ENCODE data around the gene ARRDC5.
"Not testable (repeated sequence)": the region's sequence is repeated elsewhere in the genome, so short reads cannot be mapped to it uniquely, and the experiment has no call there.

The ARRDC5 gene

DNA sequence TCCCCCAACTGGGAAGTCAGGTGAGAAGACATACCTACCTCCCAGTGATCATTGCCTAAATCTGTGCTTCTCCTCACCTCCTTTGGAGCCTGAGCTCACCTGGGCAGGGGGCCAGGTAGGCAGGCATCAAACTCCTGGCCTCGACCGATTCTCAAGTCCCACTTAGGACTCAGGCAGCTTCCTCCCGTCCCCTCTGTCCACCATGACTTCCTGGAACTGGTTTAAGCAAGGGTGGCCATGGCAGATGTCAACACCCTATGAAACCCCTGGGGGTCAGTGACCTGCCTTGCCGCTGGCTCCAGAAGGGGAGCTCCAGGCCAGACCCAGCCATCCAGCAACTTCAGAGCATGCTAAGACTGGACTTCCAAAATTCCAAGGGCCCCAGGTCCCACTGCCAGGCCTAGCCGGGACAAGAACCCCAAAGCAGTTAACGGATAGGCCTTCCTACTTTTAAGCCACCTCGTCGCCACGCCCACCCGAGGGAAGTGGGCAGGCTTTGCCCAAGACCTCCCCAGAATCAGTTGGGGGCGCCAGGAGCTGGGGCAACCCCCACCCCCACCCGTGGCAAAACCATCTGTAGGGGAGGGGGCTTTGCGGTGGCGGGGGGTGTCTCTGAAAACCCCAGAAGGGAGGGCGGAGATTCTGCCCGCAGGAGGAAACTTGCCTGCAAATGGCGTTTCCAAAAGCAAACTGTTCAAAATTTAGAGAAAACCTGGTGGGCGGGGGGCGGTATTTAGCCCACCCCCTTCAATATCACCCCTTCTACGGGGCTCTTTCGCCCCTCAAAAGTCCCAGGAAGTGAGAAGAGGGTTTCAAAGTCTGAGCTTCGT is 35.9 kb downstream of the ARRDC5 start:
- H3K4me1 Mint-ChIP-seq: peaks cover 10% of the 10 kb centered on the region
- H3K4me3 Mint-ChIP-seq: peak overlapping the region; percentile 81
- H3K36me3 Mint-ChIP-seq: no peaks in the 10 kb centered on the region
- peak overlapping the region; percentile 17 for H3K27ac Mint-ChIP-seq
- H3K27me3 Mint-ChIP-seq: no peaks in the 10 kb centered on the region
- H3K9me3 Mint-ChIP-seq: no peaks in the 10 kb centered on the region

DNA sequence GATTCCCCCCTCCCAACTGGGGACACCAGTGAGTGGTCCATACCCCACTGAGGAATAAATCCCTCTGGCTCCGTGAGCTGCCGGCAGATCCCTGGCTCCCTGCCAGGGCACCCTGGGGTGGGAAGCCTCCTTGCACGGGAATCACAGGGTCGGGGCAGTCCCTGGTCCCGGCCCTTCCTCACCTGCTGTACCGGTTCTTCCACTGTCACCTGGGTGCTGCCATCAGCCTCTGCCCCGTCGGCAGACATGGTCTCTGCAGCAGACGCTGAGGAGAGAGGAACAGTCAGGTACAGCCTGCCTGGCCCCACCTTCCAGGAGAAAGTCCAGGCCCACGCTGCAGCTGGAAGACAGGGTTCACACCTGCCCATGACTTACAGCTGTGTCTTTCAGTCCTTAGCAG is 41.5 kb downstream of the ARRDC5 start:
- no peak overlapping the region for H3K4me3 Mint-ChIP-seq
- H3K4me1 Mint-ChIP-seq: no peaks in the 10 kb centered on the region

DNA sequence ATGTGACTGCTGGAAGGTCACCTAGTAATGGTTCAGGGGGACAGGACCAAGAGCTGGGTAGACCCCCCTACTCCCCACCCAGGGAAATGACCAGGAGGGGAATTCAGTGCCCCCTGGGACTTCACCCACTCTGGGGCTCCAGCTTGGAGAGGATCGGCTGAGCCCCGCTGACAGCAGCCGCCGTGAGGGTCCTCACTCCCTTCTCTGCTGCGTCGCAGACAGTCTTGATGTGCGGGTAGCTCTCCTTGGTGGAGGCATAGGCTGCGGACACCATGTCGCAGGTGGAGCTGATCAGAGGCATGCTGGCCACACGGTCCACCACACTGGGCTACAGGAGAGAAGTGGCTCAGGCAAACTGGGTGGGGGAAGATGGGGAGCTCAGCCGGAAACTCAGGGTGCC is 43.0 kb downstream of the ARRDC5 start:
- no peak overlapping the region for H3K4me3 Mint-ChIP-seq
- H3K9me3 Mint-ChIP-seq: no peaks in the 10 kb centered on the region
- no peak overlapping the region for H3K27ac Mint-ChIP-seq
- H3K27me3 Mint-ChIP-seq: no peaks in the 10 kb centered on the region
- no peaks in the 10 kb centered on the region for H3K4me1 Mint-ChIP-seq
- no peaks in the 10 kb centered on the region for H3K36me3 Mint-ChIP-seq

More for the DNA sequence above, 41.5 kb downstream of the ARRDC5 start:
- Mint-ChIP-seq H3K9me3 (no peaks in the 10 kb centered on the region), H3K27ac (no peak overlapping the region), H3K36me3 (no peaks in the 10 kb centered on the region), H3K27me3 (no peaks in the 10 kb centered on the region)

DNA sequence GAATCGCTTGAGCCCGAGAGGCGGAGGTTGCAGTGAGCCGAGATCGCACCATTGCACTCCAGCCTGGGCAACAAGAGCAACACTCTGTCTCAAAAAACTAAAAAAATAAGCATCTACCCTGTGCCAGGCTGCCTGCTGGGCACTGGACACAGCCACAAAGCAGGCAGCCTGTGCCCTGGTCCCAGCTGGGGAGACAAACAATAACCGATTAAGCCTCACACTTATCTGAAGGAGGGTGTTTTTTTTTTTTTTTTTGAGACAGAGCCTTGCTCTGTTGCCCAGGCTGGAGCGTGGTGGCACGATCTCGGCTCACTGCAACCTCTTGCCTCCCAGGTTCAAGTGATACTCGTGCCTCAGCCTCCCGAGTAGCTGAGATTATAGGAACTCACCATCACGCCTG is 46.2 kb downstream of the ARRDC5 start:
- not testable (repeated sequence) for H3K36me3 Mint-ChIP-seq, H3K27me3 Mint-ChIP-seq, H3K4me1 Mint-ChIP-seq, H3K27ac Mint-ChIP-seq, H3K4me3 Mint-ChIP-seq, H3K9me3 Mint-ChIP-seq

DNA sequence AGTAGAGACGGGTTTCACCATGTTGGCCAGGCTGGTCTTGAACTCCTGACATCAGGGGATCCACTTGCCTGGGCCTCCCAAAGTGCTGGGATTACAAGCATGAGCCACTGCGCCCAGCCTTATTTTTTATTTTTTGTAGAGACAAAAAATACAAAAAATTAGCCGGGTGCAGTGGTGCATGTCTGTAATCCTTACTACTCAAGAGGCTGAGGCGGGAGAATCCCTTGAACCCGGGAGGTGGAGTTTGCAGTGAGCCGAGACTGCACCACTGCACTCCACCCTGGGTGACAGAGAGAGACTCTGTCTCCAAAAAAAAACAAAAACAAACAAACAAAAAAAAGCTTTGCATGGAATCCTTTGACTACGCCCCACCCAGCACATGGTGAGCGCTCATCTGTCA is 49.2 kb downstream of the ARRDC5 start:
- H3K4me3 Mint-ChIP-seq, H3K27ac Mint-ChIP-seq, H3K36me3 Mint-ChIP-seq, H3K27me3 Mint-ChIP-seq, H3K4me1 Mint-ChIP-seq, H3K9me3 Mint-ChIP-seq: not testable (repeated sequence)

DNA sequence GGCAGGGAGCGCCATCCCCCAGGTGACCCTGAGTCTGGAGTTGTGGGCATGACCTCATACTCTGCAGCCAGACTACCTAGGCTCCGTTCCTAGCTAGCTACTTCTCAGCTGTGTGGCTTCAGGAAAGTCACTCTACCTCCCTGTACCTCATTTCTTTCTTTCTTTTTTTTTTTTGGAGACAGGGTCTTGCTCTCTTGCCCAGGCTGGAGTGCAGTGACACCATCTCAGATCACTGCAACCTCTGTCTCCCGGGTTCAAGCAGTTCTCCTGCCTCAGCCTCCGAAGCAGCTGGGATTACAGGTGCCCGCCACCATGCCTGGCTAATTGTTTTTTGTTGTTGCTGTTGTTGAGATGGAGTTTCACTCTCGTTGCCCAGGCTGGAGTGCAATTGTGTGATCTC is 50.2 kb downstream of the ARRDC5 start:
- H3K36me3 Mint-ChIP-seq: peaks cover 2% of the 10 kb centered on the region
- H3K27ac Mint-ChIP-seq: no peak overlapping the region
- no peaks in the 10 kb centered on the region for H3K4me1 Mint-ChIP-seq
- H3K4me3 Mint-ChIP-seq: no peak overlapping the region
- H3K27me3 Mint-ChIP-seq: no peaks in the 10 kb centered on the region
- no peaks in the 10 kb centered on the region for H3K9me3 Mint-ChIP-seq

DNA sequence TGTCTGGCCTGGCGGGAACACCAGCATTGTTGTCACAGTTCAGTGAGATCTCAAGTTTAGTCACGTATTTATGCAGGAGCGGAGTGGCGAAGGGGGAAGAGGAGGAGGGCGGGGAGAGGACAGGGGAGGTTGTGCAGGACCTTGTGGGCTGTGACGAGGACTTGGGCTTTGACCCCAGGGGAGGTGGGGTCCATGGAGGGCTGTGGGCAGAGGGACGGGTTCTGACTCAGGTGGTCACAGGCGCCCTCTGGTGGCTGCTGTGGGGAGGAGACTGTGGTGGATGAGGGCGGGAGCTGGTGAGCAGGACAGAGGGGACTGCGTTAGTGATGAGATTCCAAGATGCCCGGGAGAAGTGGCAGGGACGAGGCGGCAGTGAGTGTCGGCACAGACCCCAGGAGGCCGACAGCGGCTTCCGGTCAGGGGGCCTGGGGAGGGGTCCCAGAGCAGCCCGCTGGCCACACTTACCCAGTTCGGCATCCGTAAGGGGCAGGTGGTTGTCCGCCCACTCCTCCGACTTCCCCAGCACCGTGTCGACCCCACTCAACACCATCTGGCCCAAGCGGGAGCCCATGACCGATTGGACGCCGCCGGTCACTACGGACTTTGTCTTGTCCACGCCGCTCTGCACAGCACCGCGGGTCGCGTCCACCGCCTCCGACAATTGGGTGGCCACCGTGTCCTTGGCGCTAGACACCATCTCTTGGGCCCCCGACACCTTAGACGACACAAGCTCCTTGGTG is 51.0 kb downstream of the ARRDC5 start:
- Mint-ChIP-seq H3K36me3 (peaks cover 2% of the 10 kb centered on the region), H3K9me3 (no peaks in the 10 kb centered on the region), H3K4me3 (no peak overlapping the region), H3K27ac (no peak overlapping the region), H3K27me3 (no peaks in the 10 kb centered on the region), H3K4me1 (no peaks in the 10 kb centered on the region)

DNA sequence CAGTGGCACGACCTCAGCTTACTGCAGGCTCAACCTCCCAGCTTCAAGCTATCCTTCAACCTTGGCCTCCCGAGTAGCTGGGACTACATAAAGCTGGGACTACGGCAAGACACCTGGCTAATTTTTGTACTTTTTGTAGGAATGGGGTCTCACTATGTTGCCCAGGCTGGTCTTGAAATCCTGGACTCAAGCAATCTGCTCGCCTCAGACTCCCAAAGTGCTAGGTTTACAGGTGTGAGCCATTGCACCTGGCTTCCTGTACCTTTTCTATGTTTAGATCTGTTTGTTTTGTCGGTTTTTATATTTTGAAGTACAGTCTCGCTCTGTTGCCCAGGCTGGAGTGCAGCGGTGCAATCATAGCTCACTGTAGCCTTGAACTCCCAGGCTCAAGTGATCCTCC is 53.7 kb downstream of the ARRDC5 start:
- H3K4me3 Mint-ChIP-seq: no peak overlapping the region
- H3K27me3 Mint-ChIP-seq: no peaks in the 10 kb centered on the region
- no peaks in the 10 kb centered on the region for H3K4me1 Mint-ChIP-seq
- no peaks in the 10 kb centered on the region for H3K9me3 Mint-ChIP-seq
- peaks cover 2% of the 10 kb centered on the region for H3K36me3 Mint-ChIP-seq
- no peak overlapping the region for H3K27ac Mint-ChIP-seq

DNA sequence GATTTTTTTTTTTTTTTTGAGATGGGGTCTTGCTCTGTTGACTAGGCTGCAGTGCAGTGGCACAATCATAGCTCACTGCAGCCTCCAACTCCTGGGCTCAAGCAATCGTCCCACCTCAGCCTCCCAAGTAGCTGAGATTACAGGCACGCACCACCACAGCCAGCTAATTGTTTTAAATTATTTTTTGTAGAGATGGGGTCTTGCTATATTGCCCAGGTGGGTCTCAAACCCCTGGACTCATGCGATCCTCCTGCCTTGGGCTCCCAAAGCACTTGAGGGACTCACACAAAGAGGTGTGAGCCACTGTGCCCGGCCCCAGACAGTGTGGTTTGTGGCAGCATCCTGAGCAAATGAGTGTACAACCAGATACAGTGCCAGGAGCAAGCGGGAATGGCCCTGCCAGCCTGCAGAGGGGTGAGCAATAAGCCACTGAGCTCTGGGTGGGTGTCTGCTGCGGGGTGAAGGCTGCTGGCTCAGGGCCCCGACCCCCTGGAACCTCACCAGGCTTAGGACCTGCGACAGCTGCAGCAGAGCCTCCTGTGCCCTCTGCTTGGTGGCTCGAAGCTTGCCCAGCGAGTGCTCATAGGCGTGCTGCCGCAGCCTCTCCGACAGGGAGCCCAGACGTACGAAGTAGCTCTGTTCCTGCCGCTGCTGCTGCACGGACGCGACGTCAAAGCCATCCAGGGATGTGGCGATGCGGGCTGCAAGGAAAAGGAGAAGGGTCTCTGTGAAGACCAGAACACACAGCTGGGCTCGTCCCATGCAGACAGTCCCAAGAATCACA is 55.3 kb downstream of the ARRDC5 start:
- Mint-ChIP-seq H3K36me3 (peaks cover 2% of the 10 kb centered on the region), H3K4me3 (no peak overlapping the region), H3K27me3 (no peaks in the 10 kb centered on the region), H3K4me1 (no peaks in the 10 kb centered on the region), H3K27ac (no peak overlapping the region), H3K9me3 (no peaks in the 10 kb centered on the region)

DNA sequence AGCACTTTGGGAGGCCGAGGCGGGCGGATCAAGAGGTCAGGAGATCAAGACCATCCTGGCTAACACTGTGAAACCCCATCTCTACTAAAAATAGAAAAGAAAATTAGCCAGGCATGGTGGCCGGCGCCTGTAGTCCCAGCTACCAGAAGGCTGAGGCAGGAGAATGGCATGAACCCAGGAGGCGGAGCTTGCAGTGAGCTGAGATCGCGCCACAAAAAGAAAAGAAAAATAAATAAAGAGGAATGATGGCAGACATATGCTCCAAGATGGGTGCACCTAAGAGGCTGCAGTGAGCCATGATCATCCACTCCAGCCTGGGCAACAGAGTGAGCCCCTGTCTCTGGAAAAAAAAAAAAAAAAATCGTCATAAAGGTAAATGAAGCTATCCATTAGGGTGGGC is 56.7 kb downstream of the ARRDC5 start:
- H3K4me1 Mint-ChIP-seq: not testable (repeated sequence)

DNA sequence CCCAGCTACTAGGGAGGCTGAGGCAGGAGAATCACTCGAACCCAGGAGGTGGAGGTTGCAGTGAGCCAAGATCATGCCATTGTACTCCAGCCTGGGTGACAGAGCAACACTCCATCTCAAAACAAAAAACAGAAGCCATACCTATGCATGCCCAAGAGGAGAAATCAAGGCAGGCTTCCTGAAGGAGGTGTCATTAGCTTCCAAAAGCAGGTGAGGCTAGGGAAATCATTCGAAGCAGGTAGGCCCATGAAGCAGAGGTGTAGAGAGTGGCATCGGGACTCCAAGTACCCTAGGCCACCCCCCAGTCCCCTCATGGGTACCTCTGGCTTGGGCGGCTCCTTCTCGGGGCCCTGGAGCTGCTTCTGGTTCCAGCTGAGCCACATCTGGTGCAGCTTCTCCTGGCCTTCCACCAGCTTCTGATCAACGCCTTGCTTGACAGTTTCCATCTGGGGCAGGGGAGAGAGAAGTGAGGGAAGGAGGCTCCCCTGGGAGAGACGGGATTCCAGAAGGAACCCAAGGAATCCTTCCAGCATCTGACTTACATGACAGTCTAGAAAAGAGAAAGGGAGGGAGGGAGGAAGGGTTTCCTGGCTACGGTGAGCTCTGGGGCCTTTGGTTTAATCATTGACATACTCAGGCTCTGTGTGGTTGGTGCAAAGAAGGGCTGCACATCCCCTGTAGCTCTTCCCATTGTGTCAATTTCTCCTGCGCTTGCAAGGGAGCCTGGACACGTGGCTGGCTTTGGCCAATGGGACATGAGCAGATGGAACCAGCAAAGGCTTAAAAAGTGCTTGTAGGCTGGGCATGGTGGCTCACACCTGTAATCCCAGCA is 58.1 kb downstream of the ARRDC5 start:
- H3K27ac Mint-ChIP-seq: no peak overlapping the region
- H3K4me1 Mint-ChIP-seq: no peaks in the 10 kb centered on the region
- no peak overlapping the region for H3K4me3 Mint-ChIP-seq
- no peaks in the 10 kb centered on the region for H3K9me3 Mint-ChIP-seq
- no peaks in the 10 kb centered on the region for H3K27me3 Mint-ChIP-seq
- no peaks in the 10 kb centered on the region for H3K36me3 Mint-ChIP-seq

More for the DNA sequence above, 56.7 kb downstream of the ARRDC5 start:
- not testable (repeated sequence) for H3K4me3 Mint-ChIP-seq, H3K9me3 Mint-ChIP-seq, H3K27ac Mint-ChIP-seq, H3K27me3 Mint-ChIP-seq, H3K36me3 Mint-ChIP-seq

DNA sequence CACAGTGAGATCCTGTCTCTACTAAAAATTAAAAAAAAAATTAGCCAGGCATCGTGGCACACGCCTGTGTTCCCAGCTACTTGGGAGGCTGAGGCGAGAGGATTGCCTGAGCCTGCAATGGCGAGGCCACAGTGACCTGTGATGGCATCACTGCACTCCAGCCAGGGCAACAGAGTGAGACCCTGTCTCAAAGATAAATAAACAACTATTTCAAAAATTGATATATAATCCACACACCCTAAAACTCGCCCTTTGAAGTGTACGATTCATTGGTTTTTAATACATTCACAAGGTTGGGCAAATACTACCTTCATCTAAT is 59.1 kb downstream of the ARRDC5 start:
- Mint-ChIP-seq H3K9me3 (no peaks in the 10 kb centered on the region), H3K27me3 (no peaks in the 10 kb centered on the region), H3K36me3 (no peaks in the 10 kb centered on the region), H3K27ac (no peak overlapping the region), H3K4me3 (no peak overlapping the region), H3K4me1 (no peaks in the 10 kb centered on the region)

Data from activated naive CD4-positive, alpha-beta T cell treated with anti-CD3 and anti-CD28 coated beads, Interleukin-2, amount 50 U/mL, for 24 hours (primary cell).